ENCODE data around the gene PCNA.
"Not testable (repeated sequence)": the region's sequence is repeated elsewhere in the genome, so short reads cannot be mapped to it uniquely, and the experiment has no call there.

Gene PCNA

DNA sequence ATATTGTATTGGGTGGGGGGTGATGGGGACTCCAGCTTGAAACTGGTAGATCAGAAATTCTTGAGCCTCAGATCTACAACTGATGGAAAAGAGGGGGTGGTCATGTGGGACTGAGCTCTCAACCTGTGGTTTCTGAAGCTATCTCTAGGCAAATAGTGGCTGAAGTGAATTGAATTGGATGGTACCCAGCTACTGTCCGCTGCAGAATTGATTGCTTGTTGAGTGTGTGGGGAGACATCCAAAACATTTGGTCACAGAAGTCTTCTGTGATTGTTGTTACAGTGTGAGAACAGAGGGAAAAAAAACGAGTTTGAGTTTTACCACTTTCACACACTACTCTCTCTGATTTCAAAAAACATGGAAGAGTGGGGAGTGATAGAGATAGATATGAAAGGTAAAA is 21.9 kb upstream of the PCNA start:
- no peak for DNase-seq

DNA sequence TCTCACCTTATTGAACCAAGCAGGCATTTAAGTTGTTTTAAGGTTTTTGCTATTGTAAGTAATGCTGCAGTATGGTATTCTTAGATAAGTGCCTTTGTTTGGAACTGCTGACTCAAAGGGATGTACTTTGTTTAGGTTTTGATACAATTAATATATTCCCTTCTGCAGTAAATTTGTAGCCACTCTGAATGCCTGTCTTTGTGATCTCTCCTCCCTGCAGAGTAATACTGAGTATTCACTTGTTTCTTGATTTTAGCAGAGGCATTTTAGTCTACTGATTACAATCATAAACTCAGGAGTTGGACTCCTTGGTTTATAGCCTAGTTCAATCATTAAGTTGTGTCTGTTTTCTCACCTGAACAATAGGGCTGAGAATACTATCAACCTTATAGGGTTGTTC is 20.4 kb upstream of the PCNA start:
- DNase-seq = no peak

DNA sequence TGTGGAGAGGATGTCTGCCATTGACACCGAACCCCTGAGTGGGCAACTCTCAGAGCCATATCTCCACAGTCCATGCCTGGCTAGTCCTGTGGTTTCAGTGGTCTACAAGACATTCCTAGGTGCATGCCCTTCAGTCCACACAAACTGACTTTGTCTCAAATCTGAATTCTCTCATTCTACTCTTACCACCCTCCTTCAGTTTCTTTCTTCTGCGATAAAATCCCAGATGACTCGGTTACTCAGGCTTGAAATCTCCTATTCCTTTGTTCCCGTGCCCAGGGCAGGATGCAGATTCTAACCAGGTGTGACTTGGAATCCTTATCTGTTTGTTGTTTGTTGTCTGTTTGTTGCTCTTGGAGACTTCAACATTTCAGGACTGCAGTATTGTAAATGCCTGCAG is 16.3 kb upstream of the PCNA start:
- peak; percentile 59 for DNase-seq

DNA sequence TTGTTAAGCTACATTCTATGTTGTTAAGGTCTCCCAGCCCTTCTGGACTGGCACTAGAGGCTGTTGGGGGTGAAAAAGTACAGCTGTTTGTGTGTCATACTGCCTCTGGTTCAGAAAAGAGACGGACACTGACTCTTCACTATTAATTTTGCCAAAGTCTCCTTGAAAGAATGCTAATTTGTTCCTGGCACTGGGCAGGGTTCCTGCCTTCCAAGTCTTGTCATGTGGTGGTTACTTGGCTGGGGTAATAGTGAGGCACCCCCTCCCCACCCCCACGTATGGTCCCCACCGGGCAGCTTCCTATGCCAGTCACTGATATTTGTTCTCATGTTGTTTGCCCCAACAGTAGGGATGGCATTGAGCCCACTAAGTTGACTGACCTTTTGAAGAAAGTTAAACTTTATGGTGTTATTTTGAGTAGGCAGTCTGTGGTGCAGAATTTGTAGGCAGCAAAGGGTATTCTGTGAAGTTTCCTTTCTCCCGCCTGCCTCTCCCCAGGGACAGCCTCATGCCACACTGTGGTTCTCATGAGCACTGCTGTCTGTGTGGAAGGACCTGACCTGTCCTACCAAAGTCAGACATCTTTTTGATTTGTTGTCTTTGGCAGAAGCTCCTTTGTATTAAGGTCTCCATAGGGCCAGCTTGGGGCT is 15.7 kb upstream of the PCNA start:
- DNase-seq = no peak

DNA sequence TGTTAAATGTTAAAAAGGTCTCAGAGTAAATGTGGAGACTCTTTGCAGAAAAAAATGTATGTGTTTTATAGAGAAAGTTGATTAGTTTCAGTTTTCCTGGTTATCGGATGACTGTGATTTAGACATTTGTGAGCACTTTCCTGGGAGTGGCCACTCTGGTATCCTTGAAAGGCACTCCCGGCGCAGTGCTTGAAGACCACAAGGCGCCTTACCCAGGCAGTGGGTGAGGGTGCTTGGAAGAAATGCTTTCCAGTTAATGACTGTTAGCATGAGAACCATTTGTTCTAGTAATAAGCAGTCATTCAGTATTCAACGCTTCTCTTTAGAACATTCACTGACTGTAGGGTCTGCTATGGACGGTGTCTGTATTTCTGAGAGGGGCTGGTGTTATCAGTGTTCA is 14.2 kb upstream of the PCNA start:
- DNase-seq = no peak

DNA sequence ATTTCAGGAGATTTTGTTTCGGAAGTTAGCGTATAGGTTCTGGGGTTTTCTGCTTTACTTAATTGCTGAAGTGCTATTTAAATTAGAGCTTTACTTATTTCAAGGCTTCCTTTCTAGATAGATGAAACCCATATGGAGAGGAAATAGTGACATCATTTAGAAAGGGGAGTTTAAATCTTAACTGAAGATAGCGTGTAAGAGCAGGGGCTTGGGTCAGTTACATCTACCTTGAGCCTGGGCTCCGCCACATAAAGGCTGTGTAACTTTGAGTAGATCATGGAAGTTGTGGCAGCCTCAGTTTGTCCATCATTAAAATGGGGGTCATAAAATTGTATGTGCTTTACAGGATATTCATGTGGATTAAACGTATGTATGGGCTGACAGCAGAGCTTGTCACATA is 11.7 kb upstream of the PCNA start:
- no peak for DNase-seq

DNA sequence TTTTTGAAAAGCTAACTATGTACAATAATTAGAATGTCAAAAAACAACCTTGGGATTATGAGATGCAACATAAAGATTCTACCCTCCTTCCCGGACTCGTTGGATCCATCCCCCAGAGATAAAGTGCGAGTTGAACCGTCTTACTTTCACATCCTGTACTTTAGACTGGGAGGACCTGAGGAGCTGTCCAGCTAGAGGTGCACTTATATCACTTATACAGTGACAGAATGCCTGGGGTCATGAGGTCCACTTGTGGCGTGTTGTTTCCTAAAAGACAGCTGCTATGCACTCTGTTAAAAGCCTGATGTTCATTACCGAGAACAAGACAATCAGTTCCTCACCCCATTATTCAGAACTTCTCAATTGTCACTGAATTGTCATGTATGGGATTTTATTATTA is 9.1 kb upstream of the PCNA start:
- no peak for DNase-seq

DNA sequence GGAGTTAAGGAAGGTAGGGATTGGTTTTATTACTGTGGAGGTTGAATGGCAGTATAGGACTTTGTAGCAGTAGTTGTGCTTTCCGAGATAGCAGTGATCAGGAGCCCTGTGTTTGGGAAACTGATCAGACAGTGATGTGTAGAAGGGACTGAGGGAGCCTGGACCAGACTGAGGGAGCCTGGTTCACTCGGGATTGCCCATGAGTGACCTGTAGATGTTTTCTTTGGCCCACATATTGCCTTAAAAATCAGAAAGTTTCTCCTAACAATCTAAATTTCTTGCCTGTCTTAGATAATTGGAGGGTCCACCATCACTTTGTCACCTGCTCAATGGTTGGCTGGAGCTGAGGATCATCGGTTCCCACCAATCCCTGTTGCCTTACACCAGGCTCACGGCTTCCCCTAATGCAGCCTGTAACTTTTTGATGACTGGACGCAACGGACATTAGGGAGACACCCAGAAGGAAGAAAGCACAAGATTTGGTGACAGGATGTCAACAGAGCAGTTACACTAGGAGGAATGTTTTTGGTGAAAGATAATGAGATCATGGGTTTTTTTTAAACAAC is 8.2 kb upstream of the PCNA start:
- DNase-seq = no peak

DNA sequence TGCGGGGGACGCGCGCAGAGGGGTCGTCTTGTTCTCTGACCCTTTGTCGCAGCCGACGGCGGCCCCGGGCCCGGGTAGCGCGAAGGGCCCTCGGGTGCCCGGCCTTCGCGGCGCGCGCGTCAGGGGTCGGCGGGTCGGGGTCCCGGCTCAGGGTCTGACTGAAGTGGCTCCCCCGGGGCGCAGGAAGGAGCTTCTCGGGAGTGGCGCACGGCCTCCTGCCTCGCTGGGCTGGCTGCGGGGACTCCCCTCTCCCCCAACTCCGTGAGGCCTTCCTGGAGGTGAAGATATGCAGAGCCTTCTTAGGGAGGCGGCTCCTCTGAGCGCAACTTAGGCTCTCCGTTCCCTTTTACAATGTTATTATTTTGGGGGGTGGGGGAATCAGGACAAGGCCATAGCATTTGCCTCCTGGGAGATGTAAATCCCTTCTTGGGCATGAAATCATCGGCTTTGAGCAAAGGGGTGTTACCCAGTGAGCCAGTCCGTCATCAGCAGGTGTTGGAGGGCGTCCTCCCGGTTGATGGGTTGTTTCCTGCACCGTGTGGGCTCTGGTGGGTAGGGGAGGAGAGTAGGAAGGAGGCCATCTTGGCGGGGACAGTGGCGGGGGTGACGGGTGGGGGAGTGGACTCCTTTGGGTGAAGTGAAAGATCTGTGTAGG is 7.6 kb upstream of the PCNA start:
- peak; percentile 74 for DNase-seq

DNA sequence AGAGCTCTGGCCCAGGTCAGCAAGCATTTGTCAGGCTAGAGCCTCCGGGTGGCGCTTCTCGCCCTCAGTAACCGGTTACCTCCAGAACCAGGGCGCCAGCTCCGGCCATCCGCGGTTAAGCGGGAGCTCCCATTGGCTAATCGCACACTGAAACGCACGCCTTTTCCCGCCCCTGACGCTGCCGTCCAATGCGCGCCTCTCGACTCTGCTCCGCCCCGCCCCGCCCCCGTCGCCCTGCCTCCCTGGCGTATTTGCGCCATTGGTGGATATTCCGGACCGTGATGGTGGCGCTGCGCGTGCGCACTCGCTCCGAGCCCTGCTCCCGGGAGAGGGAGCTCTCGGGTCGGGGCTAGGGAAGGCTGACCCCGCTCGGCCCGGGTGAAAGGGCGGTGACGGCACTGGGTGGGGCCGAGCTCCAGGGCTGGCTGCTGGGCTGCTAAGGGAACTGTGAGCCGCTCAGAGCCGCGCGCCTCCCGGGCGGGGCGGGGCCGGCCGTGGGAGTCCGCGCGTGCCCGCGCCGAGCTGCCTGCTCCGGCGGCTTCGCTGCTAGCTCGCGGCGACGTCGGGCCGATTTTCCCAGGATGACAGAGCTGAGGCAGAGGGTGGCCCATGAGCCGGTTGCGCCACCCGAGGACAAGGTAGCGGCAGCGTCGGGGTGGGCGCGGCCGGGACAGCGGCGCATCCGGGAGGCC is 6.9 kb upstream of the PCNA start, which contains the start of gene CDS2:
Gene CDS2 (plus strand): TSS at position 497 of the 692 bp plus-strand sequence. CDS start 85 bp downstream, at position 582.
- DNase-seq = peak; percentile 100

DNA sequence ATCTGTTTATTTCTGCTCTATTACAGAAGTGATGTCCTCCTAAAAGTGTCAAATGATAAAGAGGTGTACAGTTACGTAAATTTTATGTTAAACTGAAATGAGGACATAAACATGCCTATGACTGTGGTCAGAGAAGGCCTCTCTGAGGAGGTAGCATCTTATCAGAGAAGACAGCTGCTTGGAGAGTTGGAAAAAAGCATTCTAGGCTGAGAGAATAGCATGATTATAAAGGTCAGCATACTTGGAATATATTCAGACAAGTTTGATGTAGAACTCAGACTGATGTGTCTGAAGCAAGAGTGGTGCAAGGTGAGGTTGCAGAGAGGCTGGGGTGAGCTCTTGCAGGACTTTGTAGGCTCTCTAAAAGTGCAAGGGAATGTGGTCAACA is 3.1 kb upstream of the PCNA start:
- DNase-seq = no peak

DNA sequence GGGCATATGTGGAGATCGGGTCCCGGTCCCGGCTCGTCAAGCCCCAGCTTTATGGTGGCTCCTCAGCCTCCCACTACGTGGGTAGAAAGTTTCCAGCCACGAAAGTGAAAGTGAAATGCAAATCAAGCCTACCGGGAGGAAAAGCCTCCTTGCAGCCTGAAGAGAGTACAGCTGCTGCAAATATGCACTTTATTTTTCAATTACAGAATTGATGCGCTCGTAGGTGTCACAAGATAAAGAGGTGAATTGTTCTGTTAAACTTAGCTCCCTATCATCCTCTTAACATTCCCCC is 373 bp upstream of the PCNA start:
- DNase-seq = no peak

DNA sequence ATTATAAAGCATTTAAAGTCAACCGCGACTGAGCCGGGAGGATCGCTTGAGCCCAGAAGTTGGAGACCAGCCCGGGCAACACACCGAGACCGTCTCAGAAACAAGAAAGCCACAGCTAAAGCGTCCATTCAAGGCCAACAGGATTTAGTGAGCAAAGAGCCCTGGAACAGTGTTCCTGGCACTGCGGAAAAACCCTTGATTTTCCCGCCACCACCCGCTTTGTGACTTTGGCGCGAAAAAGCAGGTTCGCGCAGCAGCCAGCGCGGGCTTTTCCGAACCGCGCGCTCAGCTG is 669 bp downstream of the PCNA start:
- DNase-seq = no peak

DNA sequence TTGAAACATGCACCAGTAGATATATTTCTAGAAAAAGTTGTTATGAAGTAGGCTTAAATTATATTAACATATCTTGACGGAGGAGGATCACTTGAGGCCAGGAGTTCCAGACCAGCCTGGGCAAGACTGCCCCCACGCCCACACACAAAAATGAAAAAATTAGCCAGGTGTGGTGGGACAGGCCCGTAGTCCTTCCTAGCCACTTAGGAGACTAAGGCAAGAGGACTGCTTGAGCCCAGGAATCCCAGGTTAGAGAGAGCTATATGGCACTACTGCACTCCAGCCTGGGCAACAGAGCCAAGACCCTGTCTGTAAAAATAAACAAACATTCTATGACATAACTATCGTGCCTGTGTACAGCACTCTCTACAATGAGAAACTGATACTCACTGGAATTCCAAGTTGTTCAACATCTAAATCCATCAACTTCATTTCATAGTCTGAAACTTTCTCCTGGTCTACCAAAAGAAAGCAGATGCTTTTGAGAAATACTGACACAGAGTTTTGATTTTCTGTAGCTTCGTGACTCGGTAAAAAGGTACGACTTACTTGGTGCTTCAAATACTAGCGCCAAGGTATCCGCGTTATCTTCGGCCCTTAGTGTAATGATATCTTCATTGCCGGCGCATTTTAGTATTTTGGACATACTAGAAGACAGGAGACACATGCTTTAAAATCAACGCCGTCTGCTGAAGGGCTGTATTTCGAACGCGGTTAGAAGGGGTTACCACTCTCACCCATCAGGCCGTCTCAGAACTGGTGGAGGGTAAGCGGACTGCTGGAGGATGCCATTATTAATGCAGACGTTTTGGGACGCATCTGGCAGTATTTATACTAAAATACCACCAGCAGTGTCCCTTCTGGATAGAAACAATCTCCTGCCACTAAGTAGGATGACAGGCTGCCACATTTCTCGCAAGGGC is 1.3 kb downstream of the PCNA start:
- no peak for DNase-seq

DNA sequence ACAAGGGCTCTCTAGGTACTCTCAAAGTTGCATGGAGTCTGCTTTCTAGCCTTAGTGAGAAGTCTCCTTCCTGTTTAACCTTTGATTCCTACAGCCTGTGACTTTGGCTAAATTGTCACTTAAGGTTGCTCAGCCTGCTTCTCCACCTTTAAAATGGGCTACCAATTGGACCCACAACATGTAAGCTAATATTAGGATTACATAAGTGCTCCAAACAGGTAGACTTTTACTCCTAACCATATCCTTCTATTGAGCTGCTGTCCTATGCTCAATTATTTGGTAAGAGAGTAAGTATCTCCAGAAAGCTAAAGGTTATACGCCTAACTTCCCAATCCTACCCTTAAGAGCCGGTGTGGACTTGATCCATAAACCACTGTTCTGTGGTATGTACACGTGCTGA is 2.9 kb downstream of the PCNA start:
- DNase-seq = no peak

DNA sequence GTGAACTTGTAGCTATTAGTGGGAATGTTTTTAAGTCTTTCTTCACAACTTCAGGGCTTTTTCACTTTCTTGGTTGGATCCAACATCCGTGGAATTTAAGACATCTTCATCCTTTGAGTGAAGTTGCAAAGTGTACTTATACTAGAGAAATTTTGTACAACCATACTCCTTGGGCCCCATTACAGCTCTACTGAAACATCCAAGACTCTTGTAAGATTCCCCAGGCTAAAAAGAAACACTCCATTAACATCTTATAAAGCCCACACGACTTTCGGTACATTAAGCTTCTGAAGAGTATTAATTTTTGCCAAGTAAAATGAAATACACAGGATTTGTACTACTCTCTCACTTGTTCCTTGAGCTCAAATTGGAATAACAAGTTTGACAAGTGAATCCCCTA is 5.4 kb downstream of the PCNA start:
- no peak for DNase-seq

DNA sequence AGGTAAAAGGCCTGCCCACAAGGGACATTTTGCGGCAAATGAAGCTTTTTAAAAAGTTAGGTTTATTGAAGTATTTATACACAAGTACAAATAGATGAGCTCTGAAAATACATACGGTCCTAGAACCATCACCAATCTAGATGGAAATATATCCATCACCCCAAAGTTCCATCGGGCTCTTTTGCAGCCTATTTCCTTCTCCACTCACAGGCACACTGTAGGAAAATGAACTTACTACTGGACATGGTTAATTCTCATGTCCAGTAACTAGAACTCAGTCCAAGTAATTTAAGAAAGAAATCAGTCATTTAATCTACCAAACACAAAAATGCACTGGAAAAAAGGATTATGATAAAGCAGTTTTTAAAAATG is 6.2 kb downstream of the PCNA start:
- no peak for DNase-seq

DNA sequence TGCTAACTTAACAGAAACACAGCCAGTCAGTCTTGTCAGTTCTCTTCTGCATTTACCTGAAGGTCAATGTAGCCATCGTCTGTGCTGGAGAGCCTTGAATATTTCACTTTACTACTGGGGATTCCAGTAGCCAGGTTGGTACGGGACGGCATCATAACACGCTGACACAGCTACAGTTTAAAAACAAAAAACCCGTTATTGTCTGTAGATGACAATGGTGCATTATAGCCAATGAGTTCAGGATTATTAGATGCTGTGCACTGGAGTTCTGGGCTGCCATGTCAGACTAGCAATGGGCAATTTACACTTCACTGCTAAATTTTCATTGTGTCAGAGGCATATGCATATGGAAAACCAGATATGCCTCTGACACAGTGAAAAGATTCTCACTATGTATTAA is 10.5 kb downstream of the PCNA start:
- no peak for DNase-seq

DNA sequence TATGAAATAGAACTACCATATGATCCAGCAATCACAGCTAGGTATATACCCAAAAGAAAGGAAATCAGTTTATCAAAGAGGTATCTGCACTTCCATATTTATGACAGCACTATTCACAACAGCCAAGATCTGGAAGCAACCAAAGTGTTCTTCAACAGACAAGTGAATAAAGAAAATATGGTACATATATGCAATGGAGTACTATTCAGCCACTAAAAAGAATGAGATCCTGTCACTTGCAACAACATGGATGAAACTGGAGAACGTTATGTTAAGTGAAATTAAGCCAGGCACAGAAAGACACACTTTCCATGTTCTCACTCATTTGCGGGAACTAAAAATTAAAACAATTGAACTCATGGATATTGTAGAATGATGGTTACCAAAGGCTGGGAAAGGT is 15.3 kb downstream of the PCNA start:
- no peak for DNase-seq

DNA sequence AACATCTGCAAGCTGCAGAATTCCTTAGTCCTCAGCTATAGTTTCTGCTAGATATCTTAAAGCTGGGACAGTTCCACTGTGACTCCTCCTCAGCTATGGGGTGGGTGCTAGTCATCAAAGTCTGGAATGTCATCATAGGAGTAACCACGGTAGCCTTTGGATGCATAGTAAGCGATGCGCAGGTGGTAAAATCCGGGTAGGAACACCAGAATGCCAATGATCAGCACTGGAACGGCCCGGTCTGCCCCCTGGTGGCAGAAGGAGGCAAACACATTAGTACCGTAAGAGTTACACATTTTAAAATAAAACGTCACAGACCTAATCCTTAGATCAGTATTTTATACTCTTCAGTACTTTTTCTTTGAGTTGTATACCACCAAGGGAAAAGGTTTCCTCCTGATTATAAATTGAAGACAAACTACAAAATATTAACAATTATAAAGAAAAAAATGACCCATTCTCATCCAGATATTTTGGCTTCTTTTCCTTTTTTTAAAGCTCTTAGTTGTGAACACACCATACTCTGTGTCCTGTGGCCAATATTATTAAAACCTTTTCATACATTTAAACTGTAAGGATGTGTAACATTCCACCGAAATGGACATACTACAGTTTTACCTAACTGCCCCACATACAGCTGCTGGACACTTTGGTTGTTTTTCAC is 18.9 kb downstream of the PCNA start:
- peak; percentile 66 for DNase-seq

DNA sequence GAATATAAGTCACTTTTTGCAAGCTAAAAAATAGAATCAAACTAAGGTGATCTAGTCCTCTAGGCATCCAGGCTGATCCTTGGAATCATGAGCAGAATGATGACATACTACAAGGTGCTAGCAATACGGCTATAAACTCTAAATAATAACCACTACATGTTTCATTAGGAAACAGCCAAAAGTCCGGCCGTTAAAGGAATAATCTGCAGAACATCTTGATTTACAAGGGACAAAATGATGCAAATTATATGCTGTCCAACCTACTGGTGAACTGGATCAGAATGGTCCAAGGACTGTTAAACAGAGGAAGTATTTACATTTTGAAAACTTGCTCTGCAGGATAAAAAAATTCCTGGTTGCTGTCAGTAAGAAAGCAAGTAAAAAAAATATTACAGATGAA is 19.8 kb downstream of the PCNA start:
- not testable (repeated sequence) for DNase-seq

DNA sequence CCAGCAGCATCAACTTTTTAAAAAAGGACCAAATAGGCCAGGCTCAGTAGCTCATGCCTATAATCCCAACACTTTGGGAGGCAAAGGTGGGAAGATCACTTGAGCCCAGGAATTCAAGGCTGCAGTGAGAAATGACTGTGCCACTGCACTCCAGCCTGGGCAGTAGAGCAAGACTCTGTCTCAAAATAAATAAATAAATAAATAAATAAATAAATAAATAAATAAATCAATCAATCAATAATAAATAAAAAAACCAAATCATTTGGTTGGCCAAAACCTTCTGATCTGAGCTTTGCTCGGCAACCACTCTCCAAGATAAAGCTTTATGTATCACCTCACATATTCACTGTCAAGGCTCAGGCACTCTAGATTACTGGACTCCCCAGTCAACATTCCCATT is 20.7 kb downstream of the PCNA start:
- DNase-seq = not testable (repeated sequence)

DNA sequence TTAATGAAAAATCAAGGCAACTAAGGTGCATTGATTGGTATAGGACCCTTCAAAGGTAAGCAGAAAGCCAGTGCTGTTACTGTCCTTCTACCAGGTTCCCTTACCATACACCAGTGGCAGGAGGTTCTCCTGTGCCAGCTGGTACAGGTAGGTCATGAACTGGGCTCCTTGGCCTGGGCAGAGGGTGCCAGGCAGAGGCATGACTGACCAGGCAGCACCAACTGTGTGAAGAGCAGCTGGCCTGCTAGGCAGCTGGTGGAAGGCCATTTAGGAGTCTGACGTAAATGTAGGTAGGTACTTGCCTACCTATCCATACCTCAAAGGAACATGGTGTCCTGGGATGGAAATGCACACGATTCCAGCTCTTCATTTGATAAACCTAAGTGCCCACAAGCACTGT is 23.3 kb downstream of the PCNA start:
- DNase-seq = no peak

Data from islet precursor cell (in vitro differentiated cells).